Gastrocnemius medialis (tissue), 4 donors: ENCODE data around the gene DNAJC7.

Experiments used
- CTCF ChIP-seq, 5 experiments: fragments of 450-650 bp in 3 of 5; fragments of 200-600 bp in 2 of 5; sonication (generic) in 2 of 5; IDR thresholded peaks in 4 of 5; conservative IDR thresholded peaks in 1 of 5; 1 replicate in 4 of 5; 2 replicates in 1 of 5; pipeline ENCODE4 v1.5.1; 2016 to 2019; ENCODE audit warnings: antibody characterized with exemption in 5 of 5, mild to moderate bottlenecking in 3 of 5, moderate library complexity in 3 of 5
- POLR2A ChIP-seq, 2 donors: fragments of 450-650 bp; IDR thresholded peaks; one replicate each; pipeline ENCODE4 v1.6.1; 2017; ENCODE audit warnings: antibody characterized with exemption in 2 of 2, mild to moderate bottlenecking in 2 of 2, moderate library complexity in 2 of 2

GRCh38 chr17:42055027-42055426 is 37.8 kb upstream of the DNAJC7 start:
- TF ChIP-seq CTCF (IDR thresholded peaks at IDR 0.05 in 4 of 5, conservative IDR thresholded peaks at IDR 0.05 in 1 of 5) (no peak), POLR2A (IDR thresholded peaks at IDR 0.05) (no peak)
